ENCODE data around the gene SNX15. TPM values are rescaled to one million over a fixed set of nuclear protein-coding genes. Genes with fewer than 3 reads are reported as not detected.
A peak's percentile ranks its signal among the peaks of the same experiment; 100 is the strongest.
"Not testable (repeated sequence)": the region's sequence is repeated elsewhere in the genome, so short reads cannot be mapped to it uniquely, and the experiment has no call there.

Gene SNX15
- total RNA-seq, 1 donor from 2014 or later = 16.5 TPM

DNA sequence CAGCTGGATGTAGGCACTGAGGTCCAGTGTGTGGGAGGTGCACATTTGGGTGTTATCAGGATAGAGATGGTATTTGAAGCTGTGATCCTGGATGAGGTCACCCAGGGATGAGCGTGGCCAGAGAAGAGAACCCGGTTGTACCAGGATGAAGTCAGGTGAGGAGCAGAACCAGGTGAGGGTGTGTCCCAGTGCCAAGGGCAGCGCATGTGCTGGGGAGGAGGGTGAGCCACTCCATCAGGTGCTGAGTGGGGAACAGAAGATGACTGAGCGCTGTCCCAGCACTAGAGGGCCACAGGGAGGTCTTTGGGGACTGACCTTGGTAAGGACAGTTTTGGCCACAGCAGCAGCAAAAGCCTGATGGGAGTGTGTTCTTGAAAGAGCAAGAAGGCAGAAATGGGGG is 10.5 kb upstream of the SNX15 start:
- H3K4me3 ChIP-seq (ENCODE audit: low read depth, low read length) = no peak overlapping the region
- no peak for DNase-seq (ENCODE audit: low read depth)
- TF ChIP-seq, protein P1, sequence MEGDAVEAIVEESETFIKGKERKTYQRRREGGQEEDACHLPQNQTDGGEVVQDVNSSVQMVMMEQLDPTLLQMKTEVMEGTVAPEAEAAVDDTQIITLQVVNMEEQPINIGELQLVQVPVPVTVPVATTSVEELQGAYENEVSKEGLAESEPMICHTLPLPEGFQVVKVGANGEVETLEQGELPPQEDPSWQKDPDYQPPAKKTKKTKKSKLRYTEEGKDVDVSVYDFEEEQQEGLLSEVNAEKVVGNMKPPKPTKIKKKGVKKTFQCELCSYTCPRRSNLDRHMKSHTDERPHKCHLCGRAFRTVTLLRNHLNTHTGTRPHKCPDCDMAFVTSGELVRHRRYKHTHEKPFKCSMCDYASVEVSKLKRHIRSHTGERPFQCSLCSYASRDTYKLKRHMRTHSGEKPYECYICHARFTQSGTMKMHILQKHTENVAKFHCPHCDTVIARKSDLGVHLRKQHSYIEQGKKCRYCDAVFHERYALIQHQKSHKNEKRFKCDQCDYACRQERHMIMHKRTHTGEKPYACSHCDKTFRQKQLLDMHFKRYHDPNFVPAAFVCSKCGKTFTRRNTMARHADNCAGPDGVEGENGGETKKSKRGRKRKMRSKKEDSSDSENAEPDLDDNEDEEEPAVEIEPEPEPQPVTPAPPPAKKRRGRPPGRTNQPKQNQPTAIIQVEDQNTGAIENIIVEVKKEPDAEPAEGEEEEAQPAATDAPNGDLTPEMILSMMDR (conservative IDR thresholded peaks at IDR 0.05; ENCODE audit: low read depth, low read length) = no peak

DNA sequence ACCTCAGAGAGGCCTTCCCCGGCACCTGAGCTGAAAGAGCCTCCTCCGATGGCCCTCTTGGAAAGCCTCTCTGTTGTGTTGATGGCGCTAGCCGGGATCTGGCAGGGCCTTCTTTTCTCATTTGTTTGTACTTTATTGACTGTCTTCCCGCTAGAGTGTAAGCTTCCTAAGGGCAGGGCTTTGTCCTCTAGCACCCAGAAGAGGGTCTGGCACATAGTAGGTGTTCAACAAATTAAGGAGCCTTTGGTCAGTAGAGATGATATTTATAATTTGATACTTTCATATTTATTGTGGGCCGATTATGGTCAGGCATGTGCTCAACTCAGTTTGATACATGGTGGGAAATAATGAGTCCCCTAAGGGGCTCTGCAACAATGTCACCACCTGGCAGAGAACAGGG is 9.3 kb upstream of the SNX15 start:
- DNase-seq (ENCODE audit: low read depth) = no peak
- no peak overlapping the region for H3K4me3 ChIP-seq (ENCODE audit: low read depth, low read length)
- TF ChIP-seq, protein P1 (conservative IDR thresholded peaks at IDR 0.05; ENCODE audit: low read depth, low read length) = no peak

DNA sequence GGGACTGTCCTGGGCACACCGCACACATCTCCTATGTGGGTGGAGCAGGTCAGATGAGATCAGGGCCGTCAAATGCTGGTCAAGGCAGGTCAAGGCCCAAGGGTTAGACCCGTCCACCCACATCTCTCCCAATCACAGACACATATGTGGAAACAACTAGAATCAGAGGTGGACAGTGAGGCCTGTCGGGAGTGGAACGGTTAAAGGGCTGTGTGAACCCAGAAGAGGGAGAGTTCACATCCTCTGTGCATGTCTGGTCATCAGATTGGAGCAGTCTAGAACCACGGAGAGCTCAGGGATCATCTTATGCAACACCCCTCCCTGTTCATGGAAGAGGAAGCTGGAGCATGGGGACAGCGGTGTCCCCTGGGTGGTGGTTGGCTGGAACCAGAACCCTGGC is 7.4 kb upstream of the SNX15 start:
- no peak overlapping the region for H3K4me3 ChIP-seq (ENCODE audit: low read depth, low read length)
- no peak for DNase-seq (ENCODE audit: low read depth)
- TF ChIP-seq, protein P1 (conservative IDR thresholded peaks at IDR 0.05; ENCODE audit: low read depth, low read length) = no peak

DNA sequence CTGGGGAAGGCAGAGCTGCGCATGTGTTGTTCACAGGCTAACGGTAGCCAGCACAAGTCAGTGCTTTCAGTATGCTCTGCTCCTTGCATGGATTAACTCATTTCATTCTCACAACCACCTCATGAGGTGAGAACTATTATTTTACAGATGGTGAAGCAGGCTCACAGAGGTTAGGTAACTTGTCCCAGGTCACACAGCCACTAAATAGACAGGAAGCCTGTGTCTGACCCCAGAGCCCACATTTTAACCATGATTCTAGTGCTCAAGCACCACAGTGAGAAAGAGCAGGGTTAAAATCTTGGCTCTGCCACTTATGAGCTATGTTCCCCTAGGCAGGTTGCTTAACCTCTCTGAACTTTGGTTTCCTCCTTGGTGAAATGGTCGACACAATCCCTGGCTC is 6.2 kb upstream of the SNX15 start:
- H3K4me3 ChIP-seq (ENCODE audit: low read depth, low read length) = no peak overlapping the region
- TF ChIP-seq, protein P1 (conservative IDR thresholded peaks at IDR 0.05; ENCODE audit: low read depth, low read length) = no peak
- no peak for DNase-seq (ENCODE audit: low read depth)

DNA sequence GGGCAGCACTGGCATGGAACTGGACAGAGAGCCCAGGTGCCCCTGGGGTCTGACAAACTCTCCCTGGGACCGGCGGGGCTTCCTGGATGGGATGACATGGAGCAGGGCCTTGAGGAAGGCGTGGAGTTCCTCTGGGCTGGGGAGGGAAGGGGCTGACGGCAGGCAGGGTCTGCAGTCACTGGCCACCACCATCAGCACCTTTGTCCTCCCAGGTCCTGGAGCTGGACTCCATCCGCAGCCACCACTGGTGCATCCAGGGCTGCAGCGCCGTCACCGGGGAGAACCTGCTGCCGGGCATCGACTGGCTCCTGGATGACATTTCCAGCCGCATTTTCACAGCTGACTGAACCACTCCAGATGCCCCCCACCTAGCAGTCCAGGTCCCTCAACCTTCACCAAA is 5.7 kb upstream of the SNX15 start:
- no peak for DNase-seq (ENCODE audit: low read depth)
- TF ChIP-seq, protein P1 (conservative IDR thresholded peaks at IDR 0.05; ENCODE audit: low read depth, low read length) = no peak
- no peak overlapping the region for H3K4me3 ChIP-seq (ENCODE audit: low read depth, low read length)

DNA sequence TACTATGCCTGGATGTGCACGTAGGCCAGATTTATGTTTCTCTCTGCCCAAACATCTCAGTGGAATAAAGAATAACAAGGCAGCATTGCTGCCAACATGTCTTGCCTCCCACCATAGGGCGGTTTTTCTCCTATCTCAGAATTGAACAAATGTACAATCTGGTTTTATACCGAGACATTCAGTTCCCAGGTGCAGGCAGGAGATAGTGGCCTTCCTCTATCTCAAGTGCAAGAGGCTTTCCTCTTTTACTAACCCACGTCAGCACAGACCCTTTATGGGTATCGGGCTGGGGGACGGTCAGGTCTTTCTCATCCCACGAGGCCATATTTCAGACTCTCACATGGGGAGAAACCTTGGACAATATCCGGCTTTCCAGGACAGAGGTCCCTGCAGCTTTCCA is 3.7 kb upstream of the SNX15 start:
- not testable (repeated sequence) for DNase-seq (ENCODE audit: low read depth)

DNA sequence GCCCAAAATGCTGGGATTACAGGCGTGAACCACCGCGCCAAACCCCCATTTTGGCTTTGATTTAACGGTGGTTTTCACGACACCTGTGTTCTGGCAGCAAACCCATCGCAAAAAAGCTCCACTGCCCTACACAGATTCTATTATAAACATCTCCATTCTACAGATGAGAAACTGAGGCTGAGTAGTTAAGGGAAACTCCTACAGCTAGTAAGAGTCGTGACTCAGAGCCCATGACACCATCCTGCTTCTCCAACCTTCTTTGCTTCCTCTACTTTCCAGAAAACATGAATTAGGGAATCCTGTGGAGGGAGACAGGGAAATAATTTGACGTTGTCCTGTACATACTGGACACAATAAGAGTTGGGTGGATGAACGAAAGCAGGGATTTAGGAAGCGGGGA is 429 bp upstream of the SNX15 start:
- DNase-seq (ENCODE audit: low read depth) = peak; percentile 45
- peak overlapping the region; percentile 63 for H3K4me3 ChIP-seq (ENCODE audit: low read depth, low read length)
- TF ChIP-seq, protein P1 (conservative IDR thresholded peaks at IDR 0.05; ENCODE audit: low read depth, low read length) = no peak

More for the DNA sequence above, 3.7 kb upstream of the SNX15 start:
- H3K4me3 ChIP-seq (ENCODE audit: low read depth, low read length) = not testable (repeated sequence)

DNA sequence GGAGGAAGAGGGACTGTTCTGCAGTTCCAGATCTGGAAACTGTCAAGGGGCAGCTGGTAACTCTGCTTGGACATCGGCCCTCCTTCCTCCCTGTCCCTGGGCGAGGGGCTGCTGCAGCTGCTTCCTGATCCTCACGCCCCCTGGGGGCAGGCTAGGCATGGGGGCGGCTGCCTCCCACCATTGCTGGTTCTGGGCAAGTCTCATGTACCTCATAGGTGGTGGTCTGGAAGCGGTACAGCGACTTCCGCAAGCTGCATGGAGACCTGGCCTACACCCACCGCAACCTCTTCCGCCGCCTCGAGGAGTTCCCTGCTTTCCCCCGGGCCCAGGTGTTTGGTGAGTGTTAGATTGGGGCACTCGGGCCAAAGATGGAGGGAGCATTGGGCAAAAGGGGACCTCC is 5.0 kb downstream of the SNX15 start:
- TF ChIP-seq, protein P1 (conservative IDR thresholded peaks at IDR 0.05; ENCODE audit: low read depth, low read length) = no peak
- DNase-seq (ENCODE audit: low read depth) = no peak
- H3K4me3 ChIP-seq (ENCODE audit: low read depth, low read length) = no peak overlapping the region

Data from epithelial cell of proximal tubule (primary cell).